SU-DHL-6 (cell line): ENCODE results near the gene IQCM.

Source experiments
- H2AFZ ChIP-seq: fragments of 200-600 bp; sonication (generic); 2 replicates; pipeline ENCODE4 v1.6.1; 2014; ENCODE audit warnings: low read depth, mild to moderate bottlenecking, moderate library complexity, mixed read lengths, antibody characterized with exemption, low read length; ENCODE audit not compliant: severe bottlenecking
- H3F3A ChIP-seq: fragments of 200-600 bp; shearing (Covaris generic); 2 replicates; pipeline ENCODE4 v1.6.0; 2016; ENCODE audit warnings: antibody characterized with exemption, mild to moderate bottlenecking; ENCODE audit not compliant: insufficient read depth
- H3K27ac ChIP-seq: fragments of 200-600 bp; sonication (generic); 2 replicates; pipeline ENCODE4 v1.5.1; 2016; ENCODE audit warnings: low read depth, mild to moderate bottlenecking, low read length, moderate library complexity, mixed read lengths
- H3K27me3 ChIP-seq: fragments of 200-600 bp; sonication (generic), shearing (Covaris generic); 2 replicates; pipeline ENCODE4 v1.6.0; 2014; ENCODE audit warnings: mild to moderate bottlenecking, low read length
- H3K36me3 ChIP-seq: fragments of 200-600 bp; sonication (generic); 2 replicates; pipeline ENCODE4 v1.6.1; 2014; ENCODE audit warnings: mild to moderate bottlenecking, low read length, mixed read lengths
- H3K4me2 ChIP-seq: fragments of 300-600, 200-600 bp; shearing (Covaris generic), sonication (generic); 2 replicates; pipeline ENCODE4 v1.6.0; 2014; ENCODE audit warnings: low read length, low read depth, mild to moderate bottlenecking; ENCODE audit not compliant: poor library complexity, severe bottlenecking
- H3K4me3 ChIP-seq: fragments of 200-600 bp; sonication (generic); 2 replicates; pipeline ENCODE4 v1.5.1; 2014; ENCODE audit warnings: antibody characterized with exemption, low read length, mild to moderate bottlenecking, mixed read lengths; ENCODE audit not compliant: insufficient read depth, poor library complexity, severe bottlenecking
- H3K79me2 ChIP-seq: fragments of 200-600 bp; sonication (generic); 2 replicates; pipeline ENCODE4 v1.6.1; 2014; ENCODE audit warnings: mild to moderate bottlenecking, low read length, moderate library complexity; ENCODE audit not compliant: insufficient read depth
- H3K9ac ChIP-seq: fragments of 200-600 bp; sonication (generic); 2 replicates; pipeline ENCODE4 v1.7.0; 2014; ENCODE audit warnings: mild to moderate bottlenecking, low read length
- H3K9me2 ChIP-seq: fragments of 200-600 bp; sonication (generic); replicated peaks from 2 replicates; pipeline ENCODE4 v1.6.1; 2014; ENCODE audit warnings: low read length; ENCODE audit not compliant: insufficient read depth
- H3K9me3 ChIP-seq: fragments of 200-600 bp; sonication (generic); 2 replicates; pipeline ENCODE4 v1.6.1; 2014; ENCODE audit warnings: low read length, mixed read lengths; ENCODE audit not compliant: insufficient read depth
- H4K20me1 ChIP-seq: fragments of 200-600 bp; sonication (generic); 2 replicates; pipeline ENCODE4 v1.6.1; 2014; ENCODE audit warnings: low read depth, mild to moderate bottlenecking, antibody characterized with exemption, low read length, moderate library complexity, mixed read lengths
- EZH2phosphoT487 ChIP-seq: fragments of 200-600 bp; sonication (generic), shearing (Covaris generic); conservative IDR thresholded peaks from 2 replicates; pipeline ENCODE4 v1.6.1; 2018; ENCODE audit warnings: mild to moderate bottlenecking, antibody characterized with exemption, low read length, moderate library complexity, mixed read lengths
- TF ChIP-seq, protein P1 (sequence below): fragments of 200-600 bp; sonication (generic); IDR thresholded peaks from one replicate; pipeline ENCODE4 v1.5.1; 2017; ENCODE audit warnings: antibody characterized with exemption, mild to moderate bottlenecking, low read length, moderate library complexity; ENCODE audit not compliant: insufficient read depth, poor library complexity, severe bottlenecking

The IQCM gene

DNA sequence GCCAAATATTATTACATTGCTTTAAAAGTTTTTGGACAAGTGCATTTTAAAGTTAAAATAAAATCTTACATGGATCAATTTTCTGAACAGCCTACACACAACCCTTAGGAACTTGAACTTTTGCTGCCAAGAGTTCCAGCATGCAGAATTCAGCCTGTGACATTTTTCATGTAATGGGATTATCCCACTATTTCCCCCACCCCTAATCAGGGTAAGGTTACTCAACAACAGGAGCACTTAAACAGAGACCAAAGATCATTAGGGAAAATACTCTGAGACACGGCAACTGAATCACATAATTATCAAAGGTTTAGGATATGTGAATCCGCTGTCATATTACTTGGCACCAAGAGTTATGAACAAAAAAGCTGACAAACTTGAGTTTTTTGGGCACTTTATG, 47.2 kb downstream of the IQCM start:
- no peaks in the 10 kb centered on the region for H4K20me1 ChIP-seq
- H3K4me3 ChIP-seq = no peak overlapping the region
- no peak for TF ChIP-seq EZH2phosphoT487
- TF ChIP-seq, protein P1, sequence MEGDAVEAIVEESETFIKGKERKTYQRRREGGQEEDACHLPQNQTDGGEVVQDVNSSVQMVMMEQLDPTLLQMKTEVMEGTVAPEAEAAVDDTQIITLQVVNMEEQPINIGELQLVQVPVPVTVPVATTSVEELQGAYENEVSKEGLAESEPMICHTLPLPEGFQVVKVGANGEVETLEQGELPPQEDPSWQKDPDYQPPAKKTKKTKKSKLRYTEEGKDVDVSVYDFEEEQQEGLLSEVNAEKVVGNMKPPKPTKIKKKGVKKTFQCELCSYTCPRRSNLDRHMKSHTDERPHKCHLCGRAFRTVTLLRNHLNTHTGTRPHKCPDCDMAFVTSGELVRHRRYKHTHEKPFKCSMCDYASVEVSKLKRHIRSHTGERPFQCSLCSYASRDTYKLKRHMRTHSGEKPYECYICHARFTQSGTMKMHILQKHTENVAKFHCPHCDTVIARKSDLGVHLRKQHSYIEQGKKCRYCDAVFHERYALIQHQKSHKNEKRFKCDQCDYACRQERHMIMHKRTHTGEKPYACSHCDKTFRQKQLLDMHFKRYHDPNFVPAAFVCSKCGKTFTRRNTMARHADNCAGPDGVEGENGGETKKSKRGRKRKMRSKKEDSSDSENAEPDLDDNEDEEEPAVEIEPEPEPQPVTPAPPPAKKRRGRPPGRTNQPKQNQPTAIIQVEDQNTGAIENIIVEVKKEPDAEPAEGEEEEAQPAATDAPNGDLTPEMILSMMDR = no peak
- no peaks in the 10 kb centered on the region for H3K27me3 ChIP-seq
- no peak overlapping the region for H3K27ac ChIP-seq
- H3K9ac ChIP-seq = no peak overlapping the region
- H3F3A ChIP-seq = no peaks in the 10 kb centered on the region
- H3K9me3 ChIP-seq = no peaks in the 10 kb centered on the region
- H3K36me3 ChIP-seq = no peaks in the 10 kb centered on the region
- H3K4me2 ChIP-seq = no peak overlapping the region
- no peaks in the 10 kb centered on the region for H3K9me2 ChIP-seq
- no peak overlapping the region for H2AFZ ChIP-seq
- H3K79me2 ChIP-seq = no peaks in the 10 kb centered on the region

DNA sequence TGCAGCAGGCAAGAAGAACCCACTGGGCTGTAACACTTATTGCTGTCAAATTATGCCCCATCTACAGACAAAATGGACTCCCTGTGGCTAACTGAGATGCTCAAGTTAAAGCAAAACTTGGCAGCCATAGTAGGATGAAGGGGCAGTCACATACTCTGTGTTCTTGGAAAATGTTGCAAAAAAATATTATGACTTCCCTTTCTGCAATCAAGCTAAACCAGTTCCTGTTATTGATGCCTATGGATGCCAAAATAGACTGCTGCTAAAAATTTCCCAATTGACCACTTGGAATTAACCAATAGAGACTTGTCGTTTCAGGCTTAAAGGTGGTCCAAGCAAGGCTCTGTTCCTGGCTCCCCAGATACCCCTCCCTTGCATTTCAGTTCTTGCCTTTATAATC, 49.5 kb downstream of the IQCM start:
- Histone ChIP-seq H3K9me2 (no peaks in the 10 kb centered on the region), H2AFZ (no peak overlapping the region), H3F3A (no peaks in the 10 kb centered on the region), H3K27me3 (no peaks in the 10 kb centered on the region), H3K27ac (no peak overlapping the region), H3K4me2 (no peak overlapping the region), H3K79me2 (no peaks in the 10 kb centered on the region), H3K9me3 (no peaks in the 10 kb centered on the region), H4K20me1 (no peaks in the 10 kb centered on the region), H3K9ac (no peak overlapping the region), H3K4me3 (no peak overlapping the region), H3K36me3 (no peaks in the 10 kb centered on the region)
- TF ChIP-seq, protein P1 = no peak
- no peak for TF ChIP-seq EZH2phosphoT487

DNA sequence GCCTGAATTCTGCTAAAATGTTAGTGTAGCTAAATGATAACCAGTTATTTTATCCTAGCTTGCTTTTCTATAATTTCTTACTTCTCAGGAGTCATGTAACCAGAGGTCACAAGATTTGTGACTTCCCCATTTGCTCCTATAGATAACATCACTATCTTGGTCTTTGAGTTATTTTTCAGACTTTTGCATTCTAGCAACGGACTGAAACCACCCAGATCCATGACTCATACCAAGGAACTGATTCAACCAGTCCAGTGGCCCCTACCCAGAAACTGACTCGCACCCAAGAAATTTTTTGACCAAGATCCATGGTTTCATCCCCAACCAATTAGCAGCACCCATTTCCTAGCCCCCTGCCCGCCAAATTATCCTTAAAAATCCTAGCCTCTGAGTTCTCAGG, 50.0 kb downstream of the IQCM start:
- Histone ChIP-seq H3K36me3 (no peaks in the 10 kb centered on the region), H4K20me1 (no peaks in the 10 kb centered on the region), H3K27ac (no peak overlapping the region), H3K9me2 (no peaks in the 10 kb centered on the region), H3K4me2 (no peak overlapping the region), H3F3A (no peaks in the 10 kb centered on the region), H3K9ac (no peak overlapping the region), H3K9me3 (no peaks in the 10 kb centered on the region), H3K27me3 (no peaks in the 10 kb centered on the region), H3K4me3 (no peak overlapping the region), H3K79me2 (no peaks in the 10 kb centered on the region), H2AFZ (no peak overlapping the region)
- TF ChIP-seq, protein P1 = no peak
- no peak for TF ChIP-seq EZH2phosphoT487

DNA sequence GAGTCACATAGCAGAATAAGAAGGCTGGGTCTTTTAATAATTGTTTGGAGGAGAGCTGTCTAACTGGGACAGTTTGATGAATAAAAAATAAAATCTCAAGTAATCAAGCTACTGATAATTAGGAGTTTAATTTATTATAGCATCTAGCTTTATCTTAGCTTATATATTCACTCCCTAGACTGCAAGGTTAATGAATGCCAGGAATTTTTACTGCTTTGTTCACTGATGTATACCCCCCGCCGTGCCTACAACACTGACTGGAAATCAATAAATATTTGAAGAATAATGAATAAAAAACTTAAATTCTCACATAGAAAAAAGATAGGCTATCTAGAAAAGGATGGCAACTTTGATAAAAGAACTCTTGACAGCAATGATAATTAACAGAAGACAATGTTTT, 59.7 kb downstream of the IQCM start:
- Histone ChIP-seq H3K9ac (no peak overlapping the region), H3K9me2 (no peaks in the 10 kb centered on the region), H3K9me3 (no peaks in the 10 kb centered on the region), H3K36me3 (no peaks in the 10 kb centered on the region), H3K4me3 (no peak overlapping the region), H4K20me1 (no peaks in the 10 kb centered on the region), H2AFZ (no peak overlapping the region), H3K4me2 (no peak overlapping the region), H3K27me3 (no peaks in the 10 kb centered on the region), H3K79me2 (no peaks in the 10 kb centered on the region), H3F3A (no peaks in the 10 kb centered on the region), H3K27ac (no peak overlapping the region)
- no peak for TF ChIP-seq EZH2phosphoT487
